Fibroblast of the conjunctiva (primary cell): Measurements from ENCODE around the gene PPP2R2B.

ENCODE experiments used
- DNase-seq: peaks from one replicate; pipeline ENCODE4 v3.0.0-alpha.2; 2010; ENCODE audit warnings: low read depth

PPP2R2B gene

DNA sequence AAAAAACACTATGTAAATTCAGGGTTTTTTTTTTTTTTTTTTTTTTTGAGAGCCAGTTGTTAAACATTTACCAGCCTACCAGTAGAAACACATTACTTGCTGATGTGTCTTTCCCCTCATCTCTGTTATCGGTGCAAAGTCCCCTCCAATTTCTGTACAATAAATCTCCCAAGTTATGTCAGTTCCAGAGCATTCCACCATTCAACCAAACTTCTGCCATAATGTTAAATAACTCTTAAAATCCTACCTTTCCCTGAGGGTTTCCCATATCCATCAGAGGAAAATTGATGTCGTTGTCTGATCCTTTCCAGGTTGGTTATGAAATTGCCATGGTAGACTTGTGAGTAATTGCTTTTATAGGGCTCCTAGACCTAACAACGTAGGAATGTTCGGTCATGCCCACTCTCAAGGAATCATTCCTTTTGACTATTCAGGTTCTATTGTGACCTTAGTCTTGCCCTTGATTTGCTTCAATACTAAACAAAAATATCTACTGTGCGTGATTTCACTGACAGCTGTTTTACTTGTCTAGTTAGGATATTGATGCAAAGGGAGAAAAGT lies 5.6 kb upstream of the PPP2R2B start:
- DNase-seq: no peak

GRCh38 chr5:146883511-146883910 lies 5.0 kb upstream of the PPP2R2B start:
- DNase-seq: no peak

- no peak for DNase-seq
Observed at GRCh38 chr5:146880966-146881365, 2.4 kb upstream of the PPP2R2B start.

GRCh38 chr5:146877783-146878475 lies 628 bp downstream of the PPP2R2B start:
- no peak for DNase-seq

GRCh38 chr5:146877178-146877681 lies 1.3 kb downstream of the PPP2R2B start:
- DNase-seq: no peak

DNA sequence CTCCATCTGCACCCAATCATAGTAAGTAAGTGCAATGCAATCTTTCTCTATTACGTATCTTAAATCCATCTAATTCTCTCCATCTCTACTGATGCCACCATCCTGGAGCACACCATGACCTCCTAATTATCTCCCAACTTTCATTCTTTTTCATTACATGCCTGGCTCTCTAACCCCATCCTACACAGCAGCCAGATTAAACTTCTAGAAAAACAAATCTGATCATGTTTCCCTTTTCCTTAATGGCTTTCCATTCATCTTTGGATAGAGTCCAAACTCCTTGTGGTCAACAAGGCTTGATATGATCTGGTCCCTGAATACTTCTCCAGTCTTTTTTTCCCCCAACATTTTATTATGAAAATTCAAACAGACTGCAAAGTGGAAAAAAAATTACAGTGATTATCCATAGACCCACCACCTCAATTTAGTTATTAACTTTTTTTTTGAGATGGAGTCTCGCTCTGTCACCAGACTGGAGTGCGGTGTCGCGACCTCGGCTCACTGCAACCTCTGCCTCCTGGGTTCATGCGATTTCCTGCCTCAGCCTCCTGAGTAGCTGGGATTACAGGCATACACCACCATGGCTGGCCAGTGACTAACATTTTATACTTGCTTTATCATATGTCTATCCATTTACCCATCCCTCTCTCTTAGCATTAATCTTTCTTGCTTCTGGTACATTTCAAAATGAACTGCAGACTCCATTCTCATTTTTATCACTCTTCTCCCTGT lies 5.2 kb downstream of the PPP2R2B start:
- DNase-seq: no peak

- DNase-seq: no peak
Observed at GRCh38 chr5:146872188-146872587, 6.4 kb downstream of the PPP2R2B start.

DNA sequence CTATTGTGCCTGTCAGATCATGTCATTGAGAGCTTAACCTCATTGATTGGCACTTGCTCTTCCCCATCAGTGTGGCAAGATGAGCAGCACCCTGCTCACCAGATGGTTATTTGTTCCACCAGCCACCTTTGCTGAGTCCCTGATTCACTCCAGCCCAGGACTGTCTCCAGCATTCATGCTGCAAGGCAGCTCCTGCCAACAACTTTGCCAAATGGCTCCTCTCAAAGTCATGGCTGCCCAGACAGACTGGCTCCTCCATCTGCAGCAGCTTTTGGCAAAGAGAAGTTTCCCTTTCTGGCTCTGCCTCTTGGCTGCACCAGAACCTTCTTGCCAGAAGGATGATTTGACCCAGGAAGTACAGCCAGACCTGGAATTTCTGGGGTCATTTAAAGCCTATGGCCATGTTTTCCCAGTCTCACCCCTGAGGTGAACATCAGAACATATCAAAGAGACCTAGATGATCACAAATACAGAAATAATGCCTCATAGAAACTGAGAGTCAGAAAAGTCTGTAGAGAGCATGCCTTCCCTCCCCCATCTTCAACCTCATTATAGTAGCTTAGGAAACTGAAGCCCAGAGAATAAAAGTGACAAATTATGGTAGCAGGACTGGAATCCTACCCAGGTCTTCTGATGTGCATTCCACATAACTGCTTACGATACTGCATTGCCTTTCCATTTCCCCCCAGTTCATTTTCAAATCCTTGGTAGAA lies 10.4 kb downstream of the PPP2R2B start:
- DNase-seq: no peak

DNA sequence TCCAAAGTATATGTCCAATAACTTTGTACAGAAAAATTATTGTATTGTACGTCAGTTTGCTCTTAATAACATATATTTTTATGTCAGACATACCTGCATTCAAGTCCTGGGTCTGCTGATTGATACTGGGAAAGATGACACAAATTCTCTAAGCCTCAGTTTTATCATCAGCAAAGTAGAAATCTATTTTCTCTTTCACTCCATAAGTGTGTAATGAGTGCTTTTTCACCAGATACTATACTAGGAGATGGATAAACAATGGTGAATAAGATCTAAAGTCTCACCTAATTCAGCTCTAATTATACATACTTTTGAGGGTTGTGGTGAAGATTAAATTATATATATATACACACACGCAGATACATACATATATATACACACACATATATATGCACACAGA lies 12.3 kb downstream of the PPP2R2B start:
- no peak for DNase-seq

GRCh38 chr5:146862641-146863040 lies 15.9 kb downstream of the PPP2R2B start:
- no peak for DNase-seq

GRCh38 chr5:146860213-146860893 lies 18.2 kb downstream of the PPP2R2B start:
- DNase-seq: peak; percentile 2

GRCh38 chr5:146852089-146852488 lies 26.5 kb downstream of the PPP2R2B start:
- DNase-seq: no peak

- DNase-seq: no peak
Observed at GRCh38 chr5:146851133-146851532, 27.4 kb downstream of the PPP2R2B start.

DNA sequence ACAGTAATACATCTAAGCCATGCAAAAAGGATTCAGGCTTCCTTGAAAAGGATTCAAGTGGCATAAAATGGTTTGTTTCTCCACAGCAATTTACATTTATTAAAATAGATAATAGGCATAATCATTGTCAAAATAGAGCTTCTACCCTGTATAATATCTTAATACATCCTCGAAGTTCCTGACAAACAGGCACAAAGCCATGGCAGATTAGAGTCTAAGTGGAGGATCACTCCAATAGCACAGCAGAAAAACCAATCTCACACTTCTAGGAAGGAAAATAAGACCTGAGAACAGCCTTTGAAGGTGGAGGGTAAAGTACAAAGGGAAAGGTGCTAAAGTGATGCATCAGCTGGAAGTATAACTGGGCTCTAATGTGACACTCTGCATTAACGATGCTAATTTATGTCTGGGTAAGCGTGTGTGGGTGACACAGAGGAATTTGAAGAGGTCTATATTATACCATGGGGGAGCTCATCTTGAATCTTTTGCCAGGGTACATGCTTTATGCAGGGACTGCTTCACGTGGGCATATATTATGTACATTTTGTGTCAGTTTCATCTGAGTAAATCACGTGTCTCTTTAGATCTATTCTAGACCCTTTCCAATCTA lies 28.8 kb downstream of the PPP2R2B start:
- no peak for DNase-seq

DNA sequence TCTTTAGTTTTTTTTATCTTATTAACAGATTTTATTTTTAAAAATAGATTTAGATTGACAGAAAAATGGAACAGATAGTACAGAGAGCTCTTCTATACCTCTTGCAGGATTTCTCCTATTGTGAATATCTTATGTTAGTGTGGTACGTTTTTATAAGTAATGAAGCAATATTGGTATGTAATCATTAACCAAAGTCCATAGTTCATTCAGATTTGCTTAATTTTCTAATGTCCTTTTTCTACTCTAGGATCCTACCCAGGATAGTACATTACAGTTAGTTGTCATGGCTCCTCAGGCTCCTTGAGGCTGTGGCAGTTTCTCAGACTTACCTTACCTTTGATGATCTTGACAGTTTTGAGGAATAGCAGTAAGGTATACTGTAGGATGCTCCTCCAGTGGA lies 30.4 kb downstream of the PPP2R2B start:
- no peak for DNase-seq

GRCh38 chr5:146840016-146840415 lies 38.5 kb downstream of the PPP2R2B start:
- DNase-seq: no peak

DNA sequence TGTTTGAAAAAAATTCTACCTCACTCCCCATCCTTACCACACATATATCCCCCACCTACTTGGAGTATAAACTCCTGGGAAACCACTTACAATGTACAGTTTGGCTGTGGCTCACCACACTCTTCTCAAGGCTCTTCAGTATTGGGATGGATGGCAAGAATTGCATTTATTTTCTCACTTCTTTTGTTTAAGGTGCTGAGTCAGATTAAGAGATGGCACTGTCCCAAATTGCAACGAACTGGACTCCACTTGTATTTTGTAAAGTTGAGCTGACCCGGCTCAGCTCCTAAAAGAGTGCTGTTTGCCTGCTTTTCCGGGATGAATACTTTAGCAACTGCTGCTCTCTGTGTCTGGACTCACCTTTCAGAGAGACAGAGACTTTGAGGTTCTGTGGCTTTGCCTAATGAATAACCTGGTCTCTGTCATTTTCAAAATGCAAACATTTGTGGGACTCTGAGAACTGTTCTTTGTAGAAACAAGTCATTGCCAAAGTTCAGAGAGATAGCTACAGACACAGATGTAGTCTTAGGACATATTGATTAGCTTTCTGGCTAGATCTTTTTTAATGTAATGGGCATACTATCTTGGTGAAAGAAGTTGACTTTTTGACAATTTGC lies 42.2 kb downstream of the PPP2R2B start:
- DNase-seq: no peak

DNA sequence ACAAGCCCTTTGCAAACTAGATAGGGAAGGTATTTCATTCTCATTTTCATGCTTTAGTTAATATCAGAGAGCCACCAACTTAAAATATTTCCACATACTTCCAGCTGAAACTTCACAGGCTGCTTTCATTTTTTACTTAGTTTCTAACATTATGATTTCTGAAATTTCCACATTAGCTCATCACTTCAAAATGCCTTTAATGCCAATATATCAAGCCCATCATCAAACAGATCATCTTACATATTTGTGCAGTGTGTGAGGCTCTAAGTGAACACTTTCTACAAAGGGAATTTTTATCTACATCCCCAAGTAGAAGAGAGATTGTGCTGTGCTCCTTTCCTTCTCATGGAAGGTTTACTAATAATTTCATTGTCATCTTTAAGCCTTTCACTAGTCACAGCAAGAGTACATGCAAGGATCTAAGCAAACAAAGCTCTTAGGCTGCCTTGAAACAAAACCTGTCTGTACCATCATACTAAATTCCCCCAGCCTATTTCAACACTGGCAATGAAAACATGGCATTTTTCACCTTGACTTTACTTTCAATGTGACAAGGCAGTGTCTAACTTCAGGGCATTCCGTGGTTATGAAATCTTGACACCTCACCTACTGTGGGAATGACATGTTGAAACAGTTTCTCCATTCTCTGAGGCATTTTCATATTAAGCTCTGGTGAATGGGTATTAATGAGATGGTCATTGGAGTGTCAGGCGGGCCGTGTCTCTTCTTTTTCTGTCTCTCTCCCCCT lies 45.4 kb downstream of the PPP2R2B start:
- no peak for DNase-seq

- DNase-seq: no peak
Observed at GRCh38 chr5:146828385-146828784, 50.2 kb downstream of the PPP2R2B start.

DNA sequence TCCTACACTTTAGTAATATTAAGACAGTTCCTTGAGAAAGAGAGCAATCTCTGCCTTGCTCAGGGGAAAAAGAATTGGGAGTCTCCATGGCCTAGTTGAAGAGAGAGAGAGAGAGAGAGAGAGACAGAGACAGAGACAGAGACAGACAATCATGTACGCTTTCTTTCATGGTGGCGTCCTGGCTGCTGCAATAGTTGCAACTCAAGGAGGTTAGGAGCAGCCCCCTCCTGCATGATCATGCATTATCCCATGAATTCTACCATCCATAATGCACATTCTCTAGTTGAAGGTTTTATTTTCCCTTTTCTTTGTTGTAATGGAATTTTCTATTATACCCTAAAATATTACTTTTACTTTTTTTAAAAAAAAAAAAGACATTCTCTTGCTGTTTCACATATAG lies 50.7 kb downstream of the PPP2R2B start:
- DNase-seq: no peak
